Stimulated activated CD8-positive, alpha-beta memory T cell treated with anti-CD3 and anti-CD28 coated beads, Interleukin-4, amount 100 ng/mL, for 4 hours (primary cell): ENCODE results near the gene SLC15A3.

ENCODE experiments used
- DNase-seq, 2 donors: peaks; one replicate each; pipeline ENCODE4 v3.0.0-alpha.2; 2020; ENCODE audit warnings: low read depth in 2 of 2, low spot score in 1 of 2

SLC15A3 gene

DNA sequence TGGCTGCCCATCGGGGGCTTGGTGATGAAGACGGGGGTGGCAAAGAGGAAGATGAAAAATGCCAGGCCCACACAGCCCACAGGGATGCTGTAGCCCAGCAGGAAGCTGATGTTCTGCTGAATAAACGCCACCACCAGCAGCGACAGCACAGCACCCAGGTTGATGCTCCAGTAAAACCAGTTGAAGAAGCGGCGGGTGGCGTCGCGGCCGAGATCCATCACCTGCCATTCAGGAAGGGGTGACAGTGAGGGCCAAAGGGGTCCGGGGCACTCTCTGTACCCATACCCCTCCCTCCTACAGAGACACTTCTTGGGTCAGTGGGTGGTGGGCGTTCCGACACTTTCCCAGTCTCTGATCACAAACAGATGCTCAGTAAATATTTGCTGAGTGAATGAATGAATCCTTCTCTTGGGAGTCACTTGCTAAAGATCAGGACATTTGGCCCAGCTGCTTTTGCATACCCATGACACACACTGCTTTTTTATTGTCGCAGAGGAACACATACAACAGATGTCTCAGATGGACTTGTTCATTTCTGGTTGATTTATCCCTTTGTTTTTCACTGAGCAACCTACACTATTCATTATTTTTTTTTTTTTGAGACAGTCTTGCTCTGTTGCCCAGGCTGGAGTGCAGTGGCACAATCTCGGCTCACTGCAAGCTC, 5.2 kb downstream of the SLC15A3 start:
- DNase-seq, result no peak

DNA sequence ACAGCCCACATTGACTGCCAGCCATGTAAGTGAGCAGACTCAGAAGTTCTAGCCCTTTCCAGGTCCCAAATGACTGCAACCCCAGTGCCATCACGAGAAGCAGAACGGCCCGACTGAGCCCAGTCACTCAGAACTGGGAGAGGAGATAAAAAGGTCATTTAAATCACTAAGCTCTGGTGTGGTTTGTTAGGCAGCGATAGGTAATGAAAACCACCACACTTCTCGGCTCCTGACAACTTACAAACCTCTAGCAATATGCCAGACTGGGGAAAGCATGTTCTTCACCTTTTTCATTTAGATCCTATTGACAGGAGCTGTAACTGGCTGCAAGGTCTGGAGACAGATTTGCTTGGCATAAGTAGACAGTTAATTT, 6.7 kb downstream of the SLC15A3 start:
- DNase-seq, result no peak

DNA sequence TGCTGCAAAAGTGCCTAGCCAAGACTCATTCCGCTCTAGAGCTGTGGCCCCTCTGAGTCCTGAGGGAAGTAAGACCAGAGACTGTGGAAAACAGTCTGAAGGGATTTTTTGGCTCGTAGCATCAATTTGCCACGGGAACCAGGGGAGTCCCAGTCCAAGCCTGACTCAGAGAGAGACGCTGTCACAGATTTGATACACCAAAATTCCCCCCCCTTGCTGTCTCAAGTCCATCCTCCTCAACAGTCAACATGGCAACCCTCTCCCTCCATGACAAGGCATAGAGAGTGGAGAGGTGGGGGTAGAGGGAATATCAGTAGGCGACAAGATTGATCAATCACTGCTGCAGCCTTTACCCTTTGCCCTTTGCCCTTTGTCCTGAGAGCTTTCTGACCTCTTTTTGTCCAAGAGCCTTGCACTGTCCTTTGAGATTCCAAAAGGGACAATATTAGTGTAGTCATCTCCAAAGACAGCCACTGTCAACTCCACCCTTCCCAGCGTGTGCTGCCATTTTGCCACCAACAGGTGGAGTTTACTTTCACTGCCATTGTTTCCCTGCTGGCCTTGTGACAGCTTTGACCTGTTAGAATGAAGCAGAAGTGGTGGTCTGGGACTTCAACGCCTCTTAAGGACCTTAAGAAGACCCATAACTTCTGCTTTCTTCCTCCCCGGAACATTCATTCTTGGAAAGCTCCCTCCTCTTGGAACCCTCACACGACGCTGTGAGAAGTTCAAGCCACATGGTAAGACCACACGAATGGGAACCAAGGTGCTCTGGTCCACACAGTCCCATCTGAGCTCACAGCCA, 7.3 kb downstream of the SLC15A3 start:
- DNase-seq, result no peak

DNA sequence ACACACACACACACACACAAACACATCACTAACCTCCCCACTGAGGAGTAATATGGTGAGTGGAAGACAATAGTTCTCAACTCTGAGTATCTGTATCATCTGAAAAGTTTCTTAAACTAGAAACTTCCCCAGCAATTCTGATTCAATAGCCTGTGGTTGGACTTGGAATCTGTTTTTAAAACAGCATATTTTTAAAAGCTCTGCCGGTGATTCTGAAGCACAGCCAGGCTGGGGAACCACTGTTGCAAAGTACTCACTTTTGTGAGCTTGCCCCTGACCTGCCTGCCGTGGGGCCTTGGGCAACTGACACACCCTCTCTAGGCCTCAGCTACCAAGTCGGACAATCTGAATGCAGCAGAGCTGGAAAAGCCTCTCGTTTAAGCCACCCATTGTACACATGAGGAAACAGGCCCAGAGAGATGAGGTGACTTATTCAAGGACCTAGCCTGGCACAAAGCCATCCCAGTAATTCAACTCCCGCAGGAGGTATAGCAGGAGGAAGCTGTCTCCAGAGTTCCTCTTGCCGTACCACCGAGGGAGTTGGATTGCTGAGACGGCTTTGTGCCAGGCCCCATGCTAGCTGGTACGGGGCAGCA, 8.9 kb downstream of the SLC15A3 start:
- no peak for DNase-seq

DNA sequence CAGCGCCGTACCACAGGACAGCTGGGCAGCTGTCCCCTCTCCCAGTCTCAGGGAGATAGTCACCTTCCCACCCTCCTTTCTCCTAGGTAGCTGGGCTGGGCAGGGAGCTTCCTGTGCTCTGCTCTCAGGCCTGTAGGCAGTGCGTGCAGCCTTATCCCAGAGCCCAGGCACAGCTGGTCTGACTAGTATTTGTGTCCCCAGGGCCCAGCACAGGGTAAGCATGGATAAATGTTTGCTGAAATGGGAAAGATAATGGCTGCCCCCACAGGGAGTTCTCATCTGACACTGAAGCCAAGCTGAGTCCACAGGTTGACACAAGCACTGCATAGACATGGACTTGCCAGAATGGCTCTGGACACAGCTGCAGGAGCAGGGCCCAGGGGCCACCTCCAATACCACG, 9.8 kb downstream of the SLC15A3 start:
- DNase-seq, result no peak

DNA sequence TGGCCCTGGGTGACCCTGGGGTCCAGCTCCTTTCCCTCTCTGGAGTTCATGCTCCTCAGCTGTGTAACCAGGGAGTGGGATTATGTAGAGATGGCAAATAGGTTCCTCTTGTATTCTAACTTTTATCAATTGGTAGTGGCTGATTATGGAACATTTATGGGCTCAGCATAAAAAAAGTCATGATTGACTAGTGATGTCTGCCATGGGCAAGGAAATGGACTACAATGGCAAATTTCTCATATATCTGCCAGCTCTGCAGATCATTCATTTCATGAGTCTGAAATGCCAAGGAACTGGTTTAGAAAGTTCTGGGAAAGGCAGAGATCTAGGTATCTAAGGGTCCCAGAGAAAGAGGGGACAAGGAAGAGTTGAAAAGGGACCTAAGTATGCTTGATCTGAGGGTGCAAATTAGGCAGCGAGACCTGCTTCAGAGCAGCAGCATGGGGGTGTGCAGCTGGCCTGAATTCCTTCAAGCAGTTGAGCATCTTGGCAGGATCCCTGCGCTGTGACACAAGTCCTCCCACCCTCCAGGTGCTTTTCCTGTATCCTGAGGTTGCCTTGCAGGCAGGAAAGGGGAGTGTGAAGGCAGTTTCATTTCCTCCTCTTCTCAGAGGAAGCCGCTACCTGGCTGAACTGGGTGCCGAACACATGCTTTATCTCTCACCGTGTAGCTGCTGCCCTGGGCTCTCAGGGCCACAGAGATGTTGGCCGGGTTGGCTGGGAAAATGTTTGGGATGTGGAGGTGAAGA, 10.4 kb downstream of the SLC15A3 start:
- DNase-seq, result no peak

DNA sequence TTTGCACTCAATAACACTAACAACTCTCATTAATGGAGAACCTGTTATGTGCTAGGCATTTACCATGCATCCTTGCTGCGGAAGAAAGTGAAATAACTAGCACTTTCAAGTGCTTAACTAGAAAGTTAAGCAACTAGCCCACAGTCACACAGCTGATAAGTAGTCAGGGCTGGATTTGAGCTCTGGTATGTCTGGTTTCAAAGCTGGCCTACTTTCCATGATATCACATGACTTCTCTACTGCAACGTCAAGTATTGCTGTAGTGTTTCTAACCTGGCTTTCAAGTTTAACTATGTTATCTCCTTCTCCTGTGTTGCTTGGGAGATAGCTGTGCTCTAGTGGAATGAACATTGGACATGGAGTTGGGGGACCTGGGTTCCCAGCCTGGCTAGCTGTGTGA, 12.1 kb downstream of the SLC15A3 start:
- DNase-seq, result no peak

DNA sequence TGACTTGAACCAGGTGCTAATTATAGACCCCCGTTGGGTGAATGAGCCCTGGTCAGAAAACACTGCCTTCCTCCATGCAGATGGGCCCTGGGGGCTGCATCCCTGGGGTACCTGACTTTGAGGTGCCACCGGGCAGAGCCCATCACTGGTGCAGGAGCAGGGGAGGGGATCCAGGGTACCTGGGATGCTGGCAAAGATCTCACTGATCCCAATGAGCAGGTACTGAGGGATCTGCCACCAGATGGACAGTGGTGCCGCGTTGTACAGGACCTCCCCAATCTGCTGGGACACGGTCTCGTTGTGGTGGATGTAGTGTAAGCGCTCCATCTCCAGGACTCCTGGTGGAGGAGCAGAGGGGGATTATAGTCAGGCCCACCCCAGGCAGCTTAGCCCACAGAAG, 12.7 kb downstream of the SLC15A3 start:
- no peak for DNase-seq

- DNase-seq, result no peak
Observed at GRCh38 chr11:60938500-60938899, 13.5 kb downstream of the SLC15A3 start.

DNA sequence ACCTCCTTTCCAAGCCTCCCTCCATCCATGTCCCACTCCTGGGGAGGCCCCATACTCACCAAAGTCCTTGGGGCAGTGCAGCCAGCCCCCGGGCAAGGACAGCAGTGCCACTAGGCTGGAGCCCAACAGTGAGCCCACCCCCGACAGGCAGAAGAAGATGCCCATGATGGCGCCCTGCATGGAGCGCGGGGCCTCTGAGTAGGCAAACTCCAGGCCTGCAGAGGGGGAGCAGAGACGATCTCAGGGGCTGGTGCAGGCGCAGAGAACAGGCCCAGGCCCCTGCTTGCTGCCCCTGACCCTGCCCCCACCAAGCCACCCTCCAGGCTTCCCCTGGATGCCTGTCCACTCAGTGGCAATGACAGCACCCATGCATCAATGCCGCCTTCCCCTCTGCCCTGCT, 14.2 kb downstream of the SLC15A3 start:
- no peak for DNase-seq

DNA sequence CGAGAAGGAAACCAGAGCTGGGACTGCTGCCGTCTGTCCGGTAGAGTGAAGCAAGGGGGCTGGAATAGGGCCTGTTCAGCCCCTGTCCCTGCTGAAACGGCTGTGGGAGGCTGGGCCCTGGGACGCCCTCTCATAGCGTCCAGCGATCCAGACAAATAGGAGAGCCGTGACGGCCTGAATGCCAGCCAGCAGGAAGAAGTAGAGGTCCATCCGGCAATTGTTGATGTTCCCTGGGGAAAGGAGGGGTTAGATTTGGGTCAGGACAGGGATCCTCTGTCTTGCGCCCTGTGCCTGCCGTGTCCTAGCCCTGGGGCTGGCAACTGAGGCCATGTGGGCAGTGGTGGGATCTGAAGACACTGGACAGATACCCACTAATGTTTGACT, 14.8 kb downstream of the SLC15A3 start:
- DNase-seq, result no peak

DNA sequence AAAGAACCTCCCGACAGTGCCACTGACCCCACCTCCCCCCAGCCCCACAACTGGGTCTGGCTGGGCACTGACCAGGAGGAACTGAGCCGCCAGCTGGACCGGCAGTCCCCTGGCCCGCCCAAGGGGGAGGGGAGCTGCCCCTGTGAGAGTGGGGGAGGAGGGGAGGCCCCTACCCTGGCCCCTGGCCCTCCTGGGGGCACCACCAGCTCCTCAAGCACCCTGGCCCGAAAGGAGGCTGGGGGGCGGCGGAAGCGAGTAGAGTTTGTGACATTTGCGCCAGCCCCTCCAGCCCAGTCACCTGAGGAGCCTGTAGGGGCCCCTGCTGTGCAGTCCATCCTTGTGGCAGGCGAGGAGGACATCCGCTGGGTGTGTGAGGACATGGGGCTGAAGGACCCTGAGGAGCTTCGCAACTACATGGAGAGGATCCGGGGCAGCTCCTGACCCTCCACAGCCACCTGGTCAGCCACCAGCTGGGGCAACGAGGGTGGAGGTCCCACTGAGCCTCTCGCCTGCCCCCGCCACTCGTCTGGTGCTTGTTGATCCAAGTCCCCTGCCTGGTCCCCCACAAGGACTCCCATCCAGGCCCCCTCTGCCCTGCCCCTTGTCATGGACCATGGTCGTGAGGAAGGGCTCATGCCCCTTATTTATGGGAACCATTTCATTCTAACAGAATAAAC, 15.4 kb downstream of the SLC15A3 start:
- DNase-seq, result no peak

DNA sequence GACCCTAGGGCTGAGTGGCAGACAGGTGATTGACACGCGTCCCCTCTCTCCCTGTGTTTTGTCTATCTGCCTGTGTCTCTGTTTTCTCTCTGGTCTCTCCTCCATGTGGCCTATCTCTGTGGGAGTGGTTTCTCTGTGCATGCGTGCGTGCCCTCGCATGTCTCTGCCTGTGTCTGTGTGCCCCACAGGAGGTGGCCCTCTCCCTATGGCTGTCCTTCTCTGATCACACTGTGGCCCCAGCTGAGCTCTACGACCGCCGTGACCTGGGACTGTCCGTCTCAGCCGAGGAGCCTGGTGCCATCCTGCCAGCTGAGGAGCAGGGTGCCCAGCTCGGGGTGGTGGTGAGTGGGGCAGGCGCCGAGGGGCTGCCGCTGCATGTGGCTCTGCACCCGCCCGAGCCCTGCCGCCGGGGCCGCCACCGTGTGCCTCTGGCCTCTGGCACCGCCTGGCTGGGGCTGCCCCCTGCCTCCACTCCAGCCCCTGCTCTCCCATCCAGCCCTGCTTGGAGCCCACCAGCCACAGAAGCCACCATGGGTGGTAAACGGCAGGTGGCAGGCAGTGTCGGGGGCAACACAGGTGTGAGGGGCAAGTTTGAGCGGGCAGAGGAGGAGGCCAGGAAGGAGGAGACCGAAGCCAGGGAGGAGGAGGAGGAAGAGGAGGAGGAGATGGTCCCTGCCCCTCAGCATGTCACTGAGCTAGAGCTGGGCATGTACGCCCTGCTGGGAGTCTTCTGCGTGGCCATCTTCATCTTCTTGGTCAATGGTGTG, 16.1 kb downstream of the SLC15A3 start:
- DNase-seq, result no peak

- DNase-seq, result no peak
Observed at GRCh38 chr11:60934790-60935605, 17.0 kb downstream of the SLC15A3 start.

DNA sequence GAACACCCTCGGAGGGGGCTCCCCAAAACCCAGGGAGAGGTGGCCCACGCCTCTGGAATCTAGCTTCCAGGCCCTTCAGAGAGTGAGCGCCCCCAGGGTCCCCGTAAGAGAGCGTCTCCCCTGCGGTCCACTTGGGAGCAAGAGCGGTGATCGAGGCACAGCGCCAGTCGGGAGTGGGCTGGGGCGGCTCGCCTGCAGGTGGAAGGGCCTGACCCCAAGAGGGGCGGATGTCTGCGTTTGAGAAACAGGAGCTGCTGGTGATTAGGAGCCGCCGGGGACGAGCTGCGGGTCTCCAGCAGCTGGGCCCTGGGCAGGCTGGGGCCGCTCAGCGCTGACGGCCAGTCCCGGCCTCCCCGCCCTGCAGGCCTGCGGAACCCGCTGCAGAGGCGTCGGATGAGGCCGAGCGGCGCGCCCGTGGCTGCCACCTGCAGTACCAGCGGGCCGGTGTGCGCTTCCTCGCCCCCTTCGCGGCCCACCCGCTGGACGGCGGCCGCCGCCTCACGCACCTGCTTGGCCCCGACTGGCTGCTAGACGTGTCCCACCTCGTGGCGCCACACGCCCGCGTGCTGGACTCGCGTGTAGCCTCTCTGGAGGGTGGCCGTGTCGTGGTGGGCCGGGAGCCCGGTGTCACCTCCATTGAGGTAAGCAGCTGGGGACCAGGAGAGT, 17.7 kb downstream of the SLC15A3 start:
- DNase-seq, result no peak

DNA sequence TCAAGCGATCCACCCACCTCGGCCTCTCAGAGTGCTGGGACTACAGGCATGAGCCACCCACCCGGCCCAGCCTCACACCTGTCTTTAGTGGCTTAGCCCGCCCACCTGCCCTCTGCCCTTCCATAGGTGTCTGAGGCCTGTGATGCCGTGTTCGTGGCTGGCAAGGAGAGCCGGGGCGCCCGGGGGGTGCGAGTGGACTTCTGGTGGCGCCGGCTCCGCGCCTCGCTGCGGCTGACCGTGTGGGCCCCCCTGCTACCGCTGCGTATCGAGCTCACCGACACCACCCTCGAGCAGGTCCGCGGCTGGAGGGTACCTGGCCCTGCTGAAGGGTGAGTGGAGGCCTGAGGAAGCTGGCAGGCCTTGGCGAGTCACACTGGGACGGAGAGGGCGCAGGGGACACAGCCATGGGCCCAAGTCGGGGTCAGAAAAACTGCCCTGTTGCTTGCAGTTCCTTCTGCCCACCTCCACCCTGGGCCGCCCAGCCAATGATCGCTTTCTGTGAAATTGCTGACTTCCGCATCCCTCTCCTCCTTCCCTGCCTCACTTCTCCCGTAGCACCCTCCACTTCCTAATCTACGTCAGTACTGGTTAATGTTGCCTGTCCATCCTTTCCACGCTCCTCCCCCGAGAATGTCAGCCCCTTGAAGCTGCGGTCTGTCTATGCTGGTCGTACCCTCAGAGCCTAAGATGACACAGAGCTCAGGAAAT, 18.4 kb downstream of the SLC15A3 start:
- no peak for DNase-seq

DNA sequence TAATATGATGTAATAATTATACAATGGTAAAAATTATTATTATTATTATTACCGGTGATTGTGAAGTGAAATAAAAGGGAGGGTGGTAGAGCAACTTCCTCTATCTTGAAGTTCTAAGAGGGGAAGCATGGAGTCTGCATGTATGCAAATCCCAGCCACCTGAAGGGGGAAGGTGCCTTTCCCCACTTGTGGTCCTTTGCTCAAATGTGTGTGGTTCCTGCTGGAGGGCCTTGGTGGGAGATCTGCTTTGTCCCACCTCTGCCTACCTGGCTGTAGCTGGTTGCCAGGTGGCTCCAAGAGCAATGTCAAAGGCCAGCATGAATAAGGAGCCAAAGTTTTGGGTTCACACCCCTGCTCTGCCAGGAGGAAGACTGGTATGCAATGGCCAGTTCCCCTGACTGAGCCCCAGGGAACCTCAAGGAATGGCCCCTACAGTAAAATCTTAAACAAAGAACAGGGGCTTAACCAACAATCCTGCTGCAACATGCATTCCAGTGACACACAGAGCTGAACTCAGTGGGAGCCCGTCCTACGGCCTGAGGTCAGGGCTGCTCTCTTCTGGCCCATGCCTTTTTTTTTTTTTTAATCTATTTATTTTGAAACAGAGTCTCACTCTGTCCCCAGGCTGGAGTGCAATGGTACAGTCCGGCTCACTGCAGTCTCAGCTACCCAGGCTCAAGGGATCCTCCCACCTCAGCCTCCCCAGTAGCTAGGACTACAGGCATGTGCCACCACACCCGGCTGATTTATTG, 19.2 kb downstream of the SLC15A3 start:
- no peak for DNase-seq

- no peak for DNase-seq
Observed at GRCh38 chr11:60931917-60932316, 20.1 kb downstream of the SLC15A3 start.
